ENCODE measurements around the gene GYS2.

DNA sequence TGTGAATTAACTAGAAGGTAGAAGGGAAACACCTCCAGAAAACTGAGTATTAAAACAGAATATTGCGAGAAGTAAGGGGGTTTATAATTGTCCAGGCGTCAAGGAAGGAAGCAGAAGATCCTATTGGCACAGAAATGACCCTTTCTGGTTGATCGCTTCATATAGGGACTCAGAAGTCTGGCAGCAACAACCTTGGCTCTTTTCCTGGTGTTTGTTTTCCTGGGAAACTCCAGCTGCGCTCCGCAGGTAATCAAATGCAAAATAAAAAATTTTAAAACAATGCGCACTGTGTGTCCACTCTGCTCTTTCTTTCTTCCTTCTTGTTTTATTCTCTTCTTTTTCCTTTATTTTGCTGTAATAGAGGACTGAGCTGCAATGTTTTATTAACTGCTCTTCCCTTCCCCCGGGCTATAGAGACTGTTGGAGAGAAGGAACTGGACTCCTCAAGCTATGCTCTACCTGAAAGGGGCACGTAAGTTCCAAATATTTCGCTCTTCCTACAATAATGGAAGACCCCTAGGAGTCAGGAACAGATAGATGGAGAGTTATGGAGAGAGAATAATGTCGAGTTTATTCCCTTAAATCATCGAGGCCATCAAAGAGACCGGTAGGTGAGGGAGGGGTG is 77.8 kb downstream of the GYS2 start:
- TF ChIP-seq, protein P1, sequence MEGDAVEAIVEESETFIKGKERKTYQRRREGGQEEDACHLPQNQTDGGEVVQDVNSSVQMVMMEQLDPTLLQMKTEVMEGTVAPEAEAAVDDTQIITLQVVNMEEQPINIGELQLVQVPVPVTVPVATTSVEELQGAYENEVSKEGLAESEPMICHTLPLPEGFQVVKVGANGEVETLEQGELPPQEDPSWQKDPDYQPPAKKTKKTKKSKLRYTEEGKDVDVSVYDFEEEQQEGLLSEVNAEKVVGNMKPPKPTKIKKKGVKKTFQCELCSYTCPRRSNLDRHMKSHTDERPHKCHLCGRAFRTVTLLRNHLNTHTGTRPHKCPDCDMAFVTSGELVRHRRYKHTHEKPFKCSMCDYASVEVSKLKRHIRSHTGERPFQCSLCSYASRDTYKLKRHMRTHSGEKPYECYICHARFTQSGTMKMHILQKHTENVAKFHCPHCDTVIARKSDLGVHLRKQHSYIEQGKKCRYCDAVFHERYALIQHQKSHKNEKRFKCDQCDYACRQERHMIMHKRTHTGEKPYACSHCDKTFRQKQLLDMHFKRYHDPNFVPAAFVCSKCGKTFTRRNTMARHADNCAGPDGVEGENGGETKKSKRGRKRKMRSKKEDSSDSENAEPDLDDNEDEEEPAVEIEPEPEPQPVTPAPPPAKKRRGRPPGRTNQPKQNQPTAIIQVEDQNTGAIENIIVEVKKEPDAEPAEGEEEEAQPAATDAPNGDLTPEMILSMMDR (conservative IDR thresholded peaks at IDR 0.05; ENCODE audit: low read depth, low read length): no peak
- TF ChIP-seq POLR2A (IDR thresholded peaks at IDR 0.05; ENCODE audit: low read depth, low read length) (no peak), MAZ (IDR thresholded peaks at IDR 0.05; ENCODE audit: borderline replicate concordance, low read depth, low read length) (no peak), MAFK (IDR thresholded peaks at IDR 0.05; ENCODE audit: low read depth, low read length) (no peak), MXI1 (IDR thresholded peaks at IDR 0.05; ENCODE audit: borderline replicate concordance, low read depth, low read length) (no peak), RAD21 (IDR thresholded peaks at IDR 0.05; ENCODE audit: low read length) (no peak), BHLHE40 (IDR thresholded peaks at IDR 0.05; ENCODE audit: low read depth, low read length) (no peak), USF2 (IDR thresholded peaks at IDR 0.05; ENCODE audit: low read depth, low read length) (no peak), SMC3 (IDR thresholded peaks at IDR 0.05; ENCODE audit: low read depth, low read length) (no peak), CEBPB (IDR thresholded peaks at IDR 0.05; ENCODE audit: low read depth, low read length) (no peak), FOS (IDR thresholded peaks at IDR 0.05; ENCODE audit: low read depth, low read length) (no peak), RFX5 (IDR thresholded peaks at IDR 0.05; ENCODE audit: low read depth, low read length) (no peak), RCOR1 (IDR thresholded peaks at IDR 0.05; ENCODE audit: insufficient replicate concordance, low read length) (no peak), NFE2L2 (IDR thresholded peaks at IDR 0.05; ENCODE audit: low read depth, low read length) (no peak)

All from IMR-90 (cell line).